A549 (cell line): ENCODE results near the gene SAT1.

Source experiments
- ATOH8 ChIP-seq: fragments of 250-450 bp; sonication (Bioruptor Pico); IDR thresholded peaks from 2 replicates; pipeline ENCODE4 v1.5.0; 2020; ENCODE audit warnings: low read depth, mild to moderate bottlenecking, moderate library complexity
- CBX2 ChIP-seq: fragments of 200-600 bp; sonication (generic); IDR thresholded peaks from 2 replicates; pipeline ENCODE4 v1.6.1; 2016; ENCODE audit warnings: low read depth, mild to moderate bottlenecking, borderline replicate concordance
- CBX8 ChIP-seq: fragments of 200-600 bp; sonication (generic); IDR thresholded peaks from 2 replicates; pipeline ENCODE4 v1.6.1; 2016
- EP300 ChIP-seq, 2 experiments: fragments of >200 bp; sonication (Bioruptor Twin); formaldehyde crosslinking; IDR thresholded peaks; 2 replicates in 1 of 2; 3 replicates in 1 of 2; pipeline ENCODE4 v1.6.1; 2016 to 2017
- HOXA7 ChIP-seq: fragments of 250-450 bp; sonication (Bioruptor Pico); IDR thresholded peaks from 2 replicates; pipeline ENCODE4 v1.5.0; 2020; ENCODE audit warnings: mild to moderate bottlenecking, moderate library complexity
- JUN ChIP-seq, 2 experiments: fragments of >200 bp; sonication (Bioruptor Twin); formaldehyde crosslinking; IDR thresholded peaks; 2 replicates in 1 of 2; 3 replicates in 1 of 2; pipeline ENCODE4 v1.6.1; 2016 to 2017
- MAFK ChIP-seq: fragments of 450-650 bp; IDR thresholded peaks from 2 replicates; pipeline ENCODE4 v1.6.1; 2014; ENCODE audit not compliant: partially characterized antibody
- MAZ ChIP-seq: fragments of 150-350 bp; IDR thresholded peaks from 2 replicates; pipeline ENCODE4 v1.6.1; 2014; ENCODE audit warnings: antibody characterized with exemption, low read depth, low read length, borderline replicate concordance
- POLR2A ChIP-seq: IDR thresholded peaks from 2 replicates; pipeline ENCODE4 v1.6.1; 2012; ENCODE audit warnings: mild to moderate bottlenecking, low read length
- RAD21 ChIP-seq, 2 experiments: fragments of >200 bp in 1 of 2; sonication (Bioruptor Twin) in 1 of 2; formaldehyde crosslinking in 1 of 2; IDR thresholded peaks in 1 of 2; conservative IDR thresholded peaks in 1 of 2; 2 replicates in 1 of 2; 3 replicates in 1 of 2; pipeline ENCODE4 v1.6.1; 2012 to 2018; ENCODE audit warnings: inconsistent platforms in 1 of 2
- SREBF2 ChIP-seq: fragments of 450-650 bp; IDR thresholded peaks from 2 replicates; pipeline ENCODE4 v1.6.1; 2014; ENCODE audit warnings: mild to moderate bottlenecking, moderate library complexity
- TF ChIP-seq, protein P1 (sequence below): fragments of >200 bp; sonication (Bioruptor Twin); formaldehyde crosslinking; IDR thresholded peaks from 3 replicates; pipeline ENCODE4 v1.5.1; 2016
- TF ChIP-seq, protein P2 (sequence below): fragments of 200-600 bp; sonication (generic); IDR thresholded peaks from 2 replicates; pipeline ENCODE4 v1.6.1; 2016; ENCODE audit warnings: antibody characterized with exemption, mild to moderate bottlenecking, moderate library complexity

DNA sequence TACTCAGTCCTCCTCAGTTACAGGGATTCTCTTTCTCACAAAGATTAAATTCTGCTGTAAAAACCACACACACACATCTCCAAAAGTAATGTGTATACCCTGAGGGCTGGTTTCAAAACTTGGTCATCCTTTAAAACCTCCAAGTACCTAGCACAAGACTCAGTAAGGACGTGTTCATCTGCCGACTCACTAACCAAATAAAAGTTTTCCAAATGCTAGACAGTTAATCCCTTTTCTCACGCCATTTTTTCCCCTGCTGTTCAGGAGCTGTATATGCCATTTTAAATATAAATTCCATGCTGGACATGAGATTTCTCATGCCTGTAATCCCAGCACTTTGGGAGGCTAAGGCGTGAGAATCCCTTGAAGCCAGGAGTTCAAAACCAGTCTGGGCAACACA lies 3.9 kb upstream of the SAT1 start:
- TF ChIP-seq, protein P1, sequence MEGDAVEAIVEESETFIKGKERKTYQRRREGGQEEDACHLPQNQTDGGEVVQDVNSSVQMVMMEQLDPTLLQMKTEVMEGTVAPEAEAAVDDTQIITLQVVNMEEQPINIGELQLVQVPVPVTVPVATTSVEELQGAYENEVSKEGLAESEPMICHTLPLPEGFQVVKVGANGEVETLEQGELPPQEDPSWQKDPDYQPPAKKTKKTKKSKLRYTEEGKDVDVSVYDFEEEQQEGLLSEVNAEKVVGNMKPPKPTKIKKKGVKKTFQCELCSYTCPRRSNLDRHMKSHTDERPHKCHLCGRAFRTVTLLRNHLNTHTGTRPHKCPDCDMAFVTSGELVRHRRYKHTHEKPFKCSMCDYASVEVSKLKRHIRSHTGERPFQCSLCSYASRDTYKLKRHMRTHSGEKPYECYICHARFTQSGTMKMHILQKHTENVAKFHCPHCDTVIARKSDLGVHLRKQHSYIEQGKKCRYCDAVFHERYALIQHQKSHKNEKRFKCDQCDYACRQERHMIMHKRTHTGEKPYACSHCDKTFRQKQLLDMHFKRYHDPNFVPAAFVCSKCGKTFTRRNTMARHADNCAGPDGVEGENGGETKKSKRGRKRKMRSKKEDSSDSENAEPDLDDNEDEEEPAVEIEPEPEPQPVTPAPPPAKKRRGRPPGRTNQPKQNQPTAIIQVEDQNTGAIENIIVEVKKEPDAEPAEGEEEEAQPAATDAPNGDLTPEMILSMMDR: peak; percentile 22; the same call in 2 of the 3 replicates
- no peak for TF ChIP-seq EP300 (IDR thresholded peaks at IDR 0.05)
- TF ChIP-seq RAD21 (conservative IDR thresholded peaks at IDR 0.05 in 1 of 2, IDR thresholded peaks at IDR 0.05 in 1 of 2): peak in 1 of 2 experiments; percentile 20; a peak in 1 of 5 replicates
- no peak for TF ChIP-seq SREBF2
- TF ChIP-seq POLR2A: no peak
- TF ChIP-seq ATOH8: no peak
- no peak for TF ChIP-seq CBX8
- TF ChIP-seq, protein P2, sequence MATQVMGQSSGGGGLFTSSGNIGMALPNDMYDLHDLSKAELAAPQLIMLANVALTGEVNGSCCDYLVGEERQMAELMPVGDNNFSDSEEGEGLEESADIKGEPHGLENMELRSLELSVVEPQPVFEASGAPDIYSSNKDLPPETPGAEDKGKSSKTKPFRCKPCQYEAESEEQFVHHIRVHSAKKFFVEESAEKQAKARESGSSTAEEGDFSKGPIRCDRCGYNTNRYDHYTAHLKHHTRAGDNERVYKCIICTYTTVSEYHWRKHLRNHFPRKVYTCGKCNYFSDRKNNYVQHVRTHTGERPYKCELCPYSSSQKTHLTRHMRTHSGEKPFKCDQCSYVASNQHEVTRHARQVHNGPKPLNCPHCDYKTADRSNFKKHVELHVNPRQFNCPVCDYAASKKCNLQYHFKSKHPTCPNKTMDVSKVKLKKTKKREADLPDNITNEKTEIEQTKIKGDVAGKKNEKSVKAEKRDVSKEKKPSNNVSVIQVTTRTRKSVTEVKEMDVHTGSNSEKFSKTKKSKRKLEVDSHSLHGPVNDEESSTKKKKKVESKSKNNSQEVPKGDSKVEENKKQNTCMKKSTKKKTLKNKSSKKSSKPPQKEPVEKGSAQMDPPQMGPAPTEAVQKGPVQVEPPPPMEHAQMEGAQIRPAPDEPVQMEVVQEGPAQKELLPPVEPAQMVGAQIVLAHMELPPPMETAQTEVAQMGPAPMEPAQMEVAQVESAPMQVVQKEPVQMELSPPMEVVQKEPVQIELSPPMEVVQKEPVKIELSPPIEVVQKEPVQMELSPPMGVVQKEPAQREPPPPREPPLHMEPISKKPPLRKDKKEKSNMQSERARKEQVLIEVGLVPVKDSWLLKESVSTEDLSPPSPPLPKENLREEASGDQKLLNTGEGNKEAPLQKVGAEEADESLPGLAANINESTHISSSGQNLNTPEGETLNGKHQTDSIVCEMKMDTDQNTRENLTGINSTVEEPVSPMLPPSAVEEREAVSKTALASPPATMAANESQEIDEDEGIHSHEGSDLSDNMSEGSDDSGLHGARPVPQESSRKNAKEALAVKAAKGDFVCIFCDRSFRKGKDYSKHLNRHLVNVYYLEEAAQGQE: no peak
- TF ChIP-seq JUN (IDR thresholded peaks at IDR 0.05): no peak
- no peak for TF ChIP-seq HOXA7 (CRISPR knock-in tag)
- no peak for TF ChIP-seq CBX2
- peak; percentile 33 for TF ChIP-seq MAFK
- no peak for TF ChIP-seq MAZ
